ENCODE results near the gene CHN2. TPM values are rescaled to one million over a fixed set of nuclear protein-coding genes. Genes with fewer than 3 reads are reported as not detected.

The CHN2 gene
- polyA plus RNA-seq, 2 of the 4 experiments (the other 2 are of a cell fraction) = 0.06 TPM; not detected in 1

DNA sequence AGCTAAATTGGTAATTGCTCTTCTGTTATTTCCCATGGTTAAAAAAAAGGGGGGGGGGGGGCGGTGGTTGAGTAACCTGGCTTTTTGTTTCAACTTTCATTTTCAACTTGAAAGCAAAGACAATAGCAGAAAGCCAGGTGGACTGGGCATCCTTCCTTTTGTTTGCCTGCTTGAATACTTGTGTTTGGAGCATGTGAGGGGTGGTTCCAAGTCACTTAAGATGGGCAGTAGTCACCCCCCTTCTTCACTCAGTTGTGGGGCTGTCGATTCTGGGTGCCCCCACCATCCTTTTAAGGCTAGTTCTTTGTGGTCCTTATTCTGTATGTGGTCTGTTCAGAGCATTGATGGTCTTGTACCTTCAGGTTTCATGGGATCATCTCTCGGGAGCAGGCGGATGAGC lies 203.4 kb downstream of the CHN2 start (continued):
- TF ChIP-seq, protein P1, sequence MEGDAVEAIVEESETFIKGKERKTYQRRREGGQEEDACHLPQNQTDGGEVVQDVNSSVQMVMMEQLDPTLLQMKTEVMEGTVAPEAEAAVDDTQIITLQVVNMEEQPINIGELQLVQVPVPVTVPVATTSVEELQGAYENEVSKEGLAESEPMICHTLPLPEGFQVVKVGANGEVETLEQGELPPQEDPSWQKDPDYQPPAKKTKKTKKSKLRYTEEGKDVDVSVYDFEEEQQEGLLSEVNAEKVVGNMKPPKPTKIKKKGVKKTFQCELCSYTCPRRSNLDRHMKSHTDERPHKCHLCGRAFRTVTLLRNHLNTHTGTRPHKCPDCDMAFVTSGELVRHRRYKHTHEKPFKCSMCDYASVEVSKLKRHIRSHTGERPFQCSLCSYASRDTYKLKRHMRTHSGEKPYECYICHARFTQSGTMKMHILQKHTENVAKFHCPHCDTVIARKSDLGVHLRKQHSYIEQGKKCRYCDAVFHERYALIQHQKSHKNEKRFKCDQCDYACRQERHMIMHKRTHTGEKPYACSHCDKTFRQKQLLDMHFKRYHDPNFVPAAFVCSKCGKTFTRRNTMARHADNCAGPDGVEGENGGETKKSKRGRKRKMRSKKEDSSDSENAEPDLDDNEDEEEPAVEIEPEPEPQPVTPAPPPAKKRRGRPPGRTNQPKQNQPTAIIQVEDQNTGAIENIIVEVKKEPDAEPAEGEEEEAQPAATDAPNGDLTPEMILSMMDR (IDR thresholded peaks at IDR 0.05) = no peak
- no peak for TF ChIP-seq RAD21 (conservative IDR thresholded peaks at IDR 0.05 in 1 of 2, IDR thresholded peaks at IDR 0.05 in 1 of 2)
- TF ChIP-seq CEBPB (IDR thresholded peaks at IDR 0.05) = no peak
- TF ChIP-seq, protein P2, sequence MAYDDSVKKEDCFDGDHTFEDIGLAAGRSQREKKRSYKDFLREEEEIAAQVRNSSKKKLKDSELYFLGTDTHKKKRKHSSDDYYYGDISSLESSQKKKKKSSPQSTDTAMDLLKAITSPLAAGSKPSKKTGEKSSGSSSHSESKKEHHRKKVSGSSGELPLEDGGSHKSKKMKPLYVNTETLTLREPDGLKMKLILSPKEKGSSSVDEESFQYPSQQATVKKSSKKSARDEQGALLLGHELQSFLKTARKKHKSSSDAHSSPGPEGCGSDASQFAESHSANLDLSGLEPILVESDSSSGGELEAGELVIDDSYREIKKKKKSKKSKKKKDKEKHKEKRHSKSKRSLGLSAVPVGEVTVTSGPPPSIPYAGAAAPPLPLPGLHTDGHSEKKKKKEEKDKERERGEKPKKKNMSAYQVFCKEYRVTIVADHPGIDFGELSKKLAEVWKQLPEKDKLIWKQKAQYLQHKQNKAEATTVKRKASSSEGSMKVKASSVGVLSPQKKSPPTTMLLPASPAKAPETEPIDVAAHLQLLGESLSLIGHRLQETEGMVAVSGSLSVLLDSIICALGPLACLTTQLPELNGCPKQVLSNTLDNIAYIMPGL (CRISPR knock-in tag; IDR thresholded peaks at IDR 0.05; ENCODE audit: borderline replicate concordance) = no peak
- no peak for TF ChIP-seq FOSL2 (IDR thresholded peaks at IDR 0.05)
- TF ChIP-seq FOSL2 (CRISPR knock-in tag; IDR thresholded peaks at IDR 0.05) = no peak
- TF ChIP-seq, protein P3, sequence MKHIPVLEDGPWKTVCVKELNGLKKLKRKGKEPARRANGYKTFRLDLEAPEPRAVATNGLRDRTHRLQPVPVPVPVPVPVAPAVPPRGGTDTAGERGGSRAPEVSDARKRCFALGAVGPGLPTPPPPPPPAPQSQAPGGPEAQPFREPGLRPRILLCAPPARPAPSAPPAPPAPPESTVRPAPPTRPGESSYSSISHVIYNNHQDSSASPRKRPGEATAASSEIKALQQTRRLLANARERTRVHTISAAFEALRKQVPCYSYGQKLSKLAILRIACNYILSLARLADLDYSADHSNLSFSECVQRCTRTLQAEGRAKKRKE (CRISPR knock-in tag; IDR thresholded peaks at IDR 0.05; ENCODE audit: low read depth) = no peak
- no peak for TF ChIP-seq ZSCAN20 (CRISPR knock-in tag; IDR thresholded peaks at IDR 0.05)
- TF ChIP-seq MAZ (IDR thresholded peaks at IDR 0.05; ENCODE audit: borderline replicate concordance, low read depth, low read length) = no peak

DNA sequence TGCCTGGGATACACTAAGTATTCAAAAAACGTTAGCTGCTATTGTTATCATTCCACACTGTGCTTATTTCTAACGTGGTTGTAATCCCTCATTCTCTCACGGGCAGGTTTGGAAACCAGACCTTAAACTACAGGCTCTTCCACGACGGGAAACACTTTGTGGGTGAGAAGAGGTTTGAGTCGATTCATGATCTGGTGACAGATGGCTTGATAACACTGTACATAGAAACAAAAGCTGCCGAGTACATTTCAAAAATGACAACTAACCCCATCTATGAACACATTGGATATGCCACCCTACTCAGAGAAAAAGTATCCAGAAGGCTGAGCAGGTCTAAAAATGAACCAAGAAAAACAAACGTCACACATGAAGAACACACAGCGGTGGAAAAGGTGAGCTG lies 205.9 kb downstream of the CHN2 start:
- Histone ChIP-seq H3K4me2 (no peak overlapping the region), H3K4me3 (no peak overlapping the region), H3K27ac (no peak overlapping the region), H3K4me1 (no peaks in the 10 kb centered on the region), H3K9me3 (no peaks in the 10 kb centered on the region)
- FAIRE-seq (no peak), ATAC-seq (no peak), DNase-seq (ENCODE audit: low read depth in 1 of 2, low spot score in 1 of 2) (no peak)
- ChIA-PET POLR2A (no interaction called here), CTCF (interaction anchor here (0.8 to 1.8 kb wide), 7 partner anchors 9 to 480 kb away, joined by 3 to 15 read pairs (median 4); no protein-coding TSS in a partner anchor)
- TF ChIP-seq CEBPB (IDR thresholded peaks at IDR 0.05) (no peak), MYC (IDR thresholded peaks at IDR 0.05; ENCODE audit: borderline replicate concordance, low read length) (no peak), FOSL2 (IDR thresholded peaks at IDR 0.05) (no peak), FOSL2 (CRISPR knock-in tag; IDR thresholded peaks at IDR 0.05) (no peak), KDM1A (IDR thresholded peaks at IDR 0.05; ENCODE audit: low read depth) (no peak), HOXA7 (CRISPR knock-in tag; IDR thresholded peaks at IDR 0.05) (no peak), CBX8 (IDR thresholded peaks at IDR 0.05) (no peak)
- TF ChIP-seq, protein P4, sequence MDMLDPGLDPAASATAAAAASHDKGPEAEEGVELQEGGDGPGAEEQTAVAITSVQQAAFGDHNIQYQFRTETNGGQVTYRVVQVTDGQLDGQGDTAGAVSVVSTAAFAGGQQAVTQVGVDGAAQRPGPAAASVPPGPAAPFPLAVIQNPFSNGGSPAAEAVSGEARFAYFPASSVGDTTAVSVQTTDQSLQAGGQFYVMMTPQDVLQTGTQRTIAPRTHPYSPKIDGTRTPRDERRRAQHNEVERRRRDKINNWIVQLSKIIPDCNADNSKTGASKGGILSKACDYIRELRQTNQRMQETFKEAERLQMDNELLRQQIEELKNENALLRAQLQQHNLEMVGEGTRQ (IDR thresholded peaks at IDR 0.05) = no peak
- WGBS (ENCODE audit: missing lambda C conversion rate) = 45% methylated on average over 9 of the region's 9 CpGs

DNA sequence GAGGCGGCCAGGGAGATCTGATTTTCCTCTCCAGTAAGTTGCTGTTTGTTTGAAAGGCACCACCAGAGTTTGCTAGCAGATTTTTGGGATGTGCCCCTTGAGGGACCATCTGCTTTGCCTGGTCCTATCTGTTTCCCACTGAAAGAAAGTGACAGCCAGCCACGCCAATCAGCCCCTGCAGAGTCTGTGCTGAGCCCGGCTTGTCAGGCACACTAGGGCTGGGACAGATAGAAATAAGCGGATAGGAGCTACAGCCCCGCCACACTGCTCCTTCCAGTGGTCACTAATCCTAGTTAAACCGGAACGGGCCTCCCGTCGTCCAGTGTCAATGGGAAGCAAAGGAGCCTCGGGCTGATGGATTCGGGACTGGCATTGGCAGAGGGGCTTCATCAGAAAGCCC lies 207.2 kb downstream of the CHN2 start:
- H3K4me2 ChIP-seq = no peak overlapping the region
- ATAC-seq (no peak), FAIRE-seq (no peak), DNase-seq (ENCODE audit: low read depth in 1 of 2, low spot score in 1 of 2) (no peak)
- CTCF ChIA-PET = interaction anchor here (1.0 to 1.8 kb wide), 3 partner anchors 296 to 480 kb away, joined by 3 to 6 read pairs (median 4); no protein-coding TSS in a partner anchor
- H3K9me3 ChIP-seq = no peaks in the 10 kb centered on the region
- POLR2A ChIA-PET = no interaction called here
- no peak overlapping the region for H3K4me3 ChIP-seq
- no peak overlapping the region for H3K27ac ChIP-seq
- no peaks in the 10 kb centered on the region for H3K4me1 ChIP-seq
- WGBS (ENCODE audit: missing lambda C conversion rate) = 44% methylated on average over 11 of the region's 11 CpGs
- TF ChIP-seq, protein P5, sequence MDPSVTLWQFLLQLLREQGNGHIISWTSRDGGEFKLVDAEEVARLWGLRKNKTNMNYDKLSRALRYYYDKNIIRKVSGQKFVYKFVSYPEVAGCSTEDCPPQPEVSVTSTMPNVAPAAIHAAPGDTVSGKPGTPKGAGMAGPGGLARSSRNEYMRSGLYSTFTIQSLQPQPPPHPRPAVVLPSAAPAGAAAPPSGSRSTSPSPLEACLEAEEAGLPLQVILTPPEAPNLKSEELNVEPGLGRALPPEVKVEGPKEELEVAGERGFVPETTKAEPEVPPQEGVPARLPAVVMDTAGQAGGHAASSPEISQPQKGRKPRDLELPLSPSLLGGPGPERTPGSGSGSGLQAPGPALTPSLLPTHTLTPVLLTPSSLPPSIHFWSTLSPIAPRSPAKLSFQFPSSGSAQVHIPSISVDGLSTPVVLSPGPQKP (IDR thresholded peaks at IDR 0.05; ENCODE audit: low read depth, low read length) = no peak
- TF ChIP-seq, protein P6, sequence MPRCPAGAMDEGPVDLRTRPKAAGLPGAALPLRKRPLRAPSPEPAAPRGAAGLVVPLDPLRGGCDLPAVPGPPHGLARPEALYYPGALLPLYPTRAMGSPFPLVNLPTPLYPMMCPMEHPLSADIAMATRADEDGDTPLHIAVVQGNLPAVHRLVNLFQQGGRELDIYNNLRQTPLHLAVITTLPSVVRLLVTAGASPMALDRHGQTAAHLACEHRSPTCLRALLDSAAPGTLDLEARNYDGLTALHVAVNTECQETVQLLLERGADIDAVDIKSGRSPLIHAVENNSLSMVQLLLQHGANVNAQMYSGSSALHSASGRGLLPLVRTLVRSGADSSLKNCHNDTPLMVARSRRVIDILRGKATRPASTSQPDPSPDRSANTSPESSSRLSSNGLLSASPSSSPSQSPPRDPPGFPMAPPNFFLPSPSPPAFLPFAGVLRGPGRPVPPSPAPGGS (IDR thresholded peaks at IDR 0.05) = no peak
- TF ChIP-seq FOSB (CRISPR knock-in tag; IDR thresholded peaks at IDR 0.05) = no peak
- TF ChIP-seq KDM5A (IDR thresholded peaks at IDR 0.05) = no peak
- TF ChIP-seq JUN (IDR thresholded peaks at IDR 0.05) = no peak
- TF ChIP-seq, protein P1 (IDR thresholded peaks at IDR 0.05) = no peak
- TF ChIP-seq, protein P2 (CRISPR knock-in tag; IDR thresholded peaks at IDR 0.05; ENCODE audit: borderline replicate concordance) = no peak
- TF ChIP-seq ZFP36 (IDR thresholded peaks at IDR 0.05; ENCODE audit: borderline replicate concordance, partially characterized antibody) = no peak
- no peak for TF ChIP-seq ZNF302 (CRISPR knock-in tag; IDR thresholded peaks at IDR 0.05)
- no peak for TF ChIP-seq JUNB (IDR thresholded peaks at IDR 0.05)

Measured in A549 (cell line).